Calu3 (cell line): ENCODE results near the gene SNAP23. TPM values are rescaled to one million over a fixed set of nuclear protein-coding genes. Genes with fewer than 3 reads are reported as not detected.

Source experiments
- BruUV-seq: library from RNA; stranded (reverse); fragments of 400-500 nt; replicated peaks from 2 replicates; lab custom pipeline; 2021; lab: Mats Ljungman, UMichigan
- CTCF ChIA-PET: fragments of 300-600 bp; sonication (Branson Sonifier 250); formaldehyde crosslinking; loops from one replicate; lab custom pipeline; 2022; ENCODE audit warnings: antibody characterized with exemption; lab: Charles Lee
- DNase-seq: peaks from one replicate; pipeline ENCODE4 v3.0.0; 2022
- H3K27ac Mint-ChIP-seq: one replicate; pipeline ENCODE4 v1.8.0; 2022; ENCODE audit warnings: mixed read lengths; ENCODE audit not compliant: unreplicated experiment
- H3K27me3 Mint-ChIP-seq: one replicate; pipeline ENCODE4 v1.8.0; 2022; ENCODE audit warnings: mixed read lengths; ENCODE audit not compliant: unreplicated experiment
- H3K36me3 Mint-ChIP-seq: one replicate; pipeline ENCODE4 v1.8.0; 2022; ENCODE audit warnings: mild to moderate bottlenecking, moderate library complexity, mixed read lengths; ENCODE audit not compliant: insufficient read depth, unreplicated experiment
- H3K4me1 Mint-ChIP-seq: one replicate; pipeline ENCODE4 v1.8.0; 2022; ENCODE audit warnings: mild to moderate bottlenecking, low read depth, mixed read lengths; ENCODE audit not compliant: unreplicated experiment
- H3K4me3 Mint-ChIP-seq: one replicate; pipeline ENCODE4 v1.8.0; 2022; ENCODE audit warnings: mild to moderate bottlenecking, low read depth, moderate library complexity, mixed read lengths; ENCODE audit not compliant: unreplicated experiment
- H3K9me3 Mint-ChIP-seq: one replicate; pipeline ENCODE4 v1.8.0; 2022; ENCODE audit warnings: low read depth, mixed read lengths; ENCODE audit not compliant: unreplicated experiment
- intact Hi-C: fragments of 100-400 bp; cut with micrococcal nuclease; formaldehyde crosslinking; loops from one replicate; pipeline ENCODE4 v1.10.0; 2022; ENCODE audit not compliant: unreplicated experiment
- total RNA-seq: library from RNA; stranded (reverse); gene quantifications from 2 replicates; pipeline ENCODE4 v1.2.3, GENCODE V29; 2022
- TF ChIP-seq, protein P1 (sequence below): fragments of 200-600 bp; IDR thresholded peaks from one replicate; pipeline ENCODE4 v1.8.0; 2022; ENCODE audit warnings: antibody characterized with exemption; ENCODE audit not compliant: unreplicated experiment

The SNAP23 gene
- total RNA-seq, 1 experiment from 2014 or later: 54.8 TPM

DNA sequence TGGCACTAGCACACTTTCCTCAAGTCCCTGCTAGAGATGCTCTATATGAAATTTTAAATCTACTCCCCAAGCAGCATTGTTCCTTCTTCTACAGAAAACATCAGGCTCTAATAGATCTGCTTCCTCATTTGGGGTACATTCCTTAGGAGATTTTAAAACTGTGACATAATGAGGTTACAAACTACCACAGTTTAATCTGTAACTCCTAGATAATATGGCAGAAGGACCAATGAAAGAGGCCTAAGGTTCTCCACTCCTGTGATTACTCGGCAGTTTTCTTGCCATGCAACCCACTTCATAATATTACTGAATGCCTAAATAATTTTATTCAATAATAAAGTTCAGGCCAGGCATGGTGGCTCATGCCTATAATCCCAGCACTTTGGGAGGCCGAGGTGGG is 20.6 kb upstream of the SNAP23 start:
- intact Hi-C loops: loop anchor here (5.0 kb wide), 1 partner anchor 408 kb away; no protein-coding TSS in a partner anchor
- TF ChIP-seq, protein P1, sequence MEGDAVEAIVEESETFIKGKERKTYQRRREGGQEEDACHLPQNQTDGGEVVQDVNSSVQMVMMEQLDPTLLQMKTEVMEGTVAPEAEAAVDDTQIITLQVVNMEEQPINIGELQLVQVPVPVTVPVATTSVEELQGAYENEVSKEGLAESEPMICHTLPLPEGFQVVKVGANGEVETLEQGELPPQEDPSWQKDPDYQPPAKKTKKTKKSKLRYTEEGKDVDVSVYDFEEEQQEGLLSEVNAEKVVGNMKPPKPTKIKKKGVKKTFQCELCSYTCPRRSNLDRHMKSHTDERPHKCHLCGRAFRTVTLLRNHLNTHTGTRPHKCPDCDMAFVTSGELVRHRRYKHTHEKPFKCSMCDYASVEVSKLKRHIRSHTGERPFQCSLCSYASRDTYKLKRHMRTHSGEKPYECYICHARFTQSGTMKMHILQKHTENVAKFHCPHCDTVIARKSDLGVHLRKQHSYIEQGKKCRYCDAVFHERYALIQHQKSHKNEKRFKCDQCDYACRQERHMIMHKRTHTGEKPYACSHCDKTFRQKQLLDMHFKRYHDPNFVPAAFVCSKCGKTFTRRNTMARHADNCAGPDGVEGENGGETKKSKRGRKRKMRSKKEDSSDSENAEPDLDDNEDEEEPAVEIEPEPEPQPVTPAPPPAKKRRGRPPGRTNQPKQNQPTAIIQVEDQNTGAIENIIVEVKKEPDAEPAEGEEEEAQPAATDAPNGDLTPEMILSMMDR: no peak
- CTCF ChIA-PET: no interaction called here
- Mint-ChIP-seq H3K27me3 (no peaks in the 10 kb centered on the region), H3K4me1 (no peaks in the 10 kb centered on the region), H3K27ac (no peak overlapping the region), H3K36me3 (no peaks in the 10 kb centered on the region), H3K4me3 (no peak overlapping the region), H3K9me3 (no peaks in the 10 kb centered on the region)
- no TSS peak for BruUV-seq
- no peak for DNase-seq

DNA sequence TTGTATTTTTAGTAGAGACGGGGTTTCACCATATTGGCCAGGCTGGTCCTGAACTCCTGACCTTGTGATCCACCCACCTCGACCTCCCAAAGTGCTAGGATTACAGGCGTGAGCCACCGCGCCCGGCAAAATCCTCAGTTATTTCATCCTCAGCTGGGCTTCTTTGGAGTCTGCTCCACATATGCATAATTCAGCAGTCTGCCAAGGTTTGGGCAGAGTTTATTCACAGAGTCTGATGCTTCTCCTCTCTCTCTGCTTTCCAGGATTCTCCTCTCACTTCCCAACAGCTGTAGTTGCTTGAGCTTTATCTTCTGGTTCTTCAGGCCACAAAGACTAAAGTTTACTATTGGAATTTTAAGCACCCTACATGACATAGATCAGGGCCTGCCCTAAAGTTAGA is 12.7 kb upstream of the SNAP23 start:
- H3K4me1 Mint-ChIP-seq: no peaks in the 10 kb centered on the region
- DNase-seq: no peak
- no peak overlapping the region for H3K4me3 Mint-ChIP-seq
- no peaks in the 10 kb centered on the region for H3K27me3 Mint-ChIP-seq
- intact Hi-C loops: no loop called here
- H3K9me3 Mint-ChIP-seq: peaks cover 3% of the 10 kb centered on the region
- H3K27ac Mint-ChIP-seq: no peak overlapping the region
- CTCF ChIA-PET: no interaction called here
- TF ChIP-seq, protein P1: no peak
- BruUV-seq: no TSS peak
- H3K36me3 Mint-ChIP-seq: no peaks in the 10 kb centered on the region

DNA sequence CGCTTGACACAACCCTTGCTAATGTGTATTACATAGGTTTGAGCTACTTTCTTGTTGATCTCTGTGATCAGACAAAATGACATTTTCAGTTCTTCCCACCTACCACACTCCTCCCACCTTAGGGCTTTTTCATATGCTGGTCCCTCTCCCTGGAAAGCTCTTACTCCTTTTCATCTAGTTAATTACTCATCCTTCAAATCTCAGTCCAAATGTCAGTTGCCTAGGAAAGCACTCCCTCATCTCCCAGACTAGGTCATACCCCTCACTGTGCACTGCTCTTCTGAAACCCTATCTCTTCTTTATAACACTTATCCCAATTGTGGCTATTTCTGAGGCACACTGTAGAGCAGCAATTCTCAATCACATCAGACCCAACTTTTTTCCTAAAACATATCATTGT is 11.8 kb upstream of the SNAP23 start:
- DNase-seq: no peak
- H3K27ac Mint-ChIP-seq: no peak overlapping the region
- H3K4me3 Mint-ChIP-seq: no peak overlapping the region
- intact Hi-C loops: no loop called here
- no peaks in the 10 kb centered on the region for H3K36me3 Mint-ChIP-seq
- TF ChIP-seq, protein P1: no peak
- H3K9me3 Mint-ChIP-seq: peaks cover 3% of the 10 kb centered on the region
- no peaks in the 10 kb centered on the region for H3K4me1 Mint-ChIP-seq
- BruUV-seq: no TSS peak
- H3K27me3 Mint-ChIP-seq: no peaks in the 10 kb centered on the region
- CTCF ChIA-PET: no interaction called here

- DNase-seq: no peak
- intact Hi-C loops: no loop called here
- peaks cover 13% of the 10 kb centered on the region for H3K4me1 Mint-ChIP-seq
- CTCF ChIA-PET: no interaction called here
- peak overlapping the region; percentile 91 for H3K4me3 Mint-ChIP-seq
- TSS peak; percentile 56 for BruUV-seq
- peaks cover 22% of the 10 kb centered on the region for H3K36me3 Mint-ChIP-seq
- H3K27me3 Mint-ChIP-seq: no peaks in the 10 kb centered on the region
- peak overlapping the region; percentile 99 for H3K27ac Mint-ChIP-seq
- no peaks in the 10 kb centered on the region for H3K9me3 Mint-ChIP-seq
- TF ChIP-seq, protein P1: no peak
Observed at GRCh38 chr15:42490291-42490670, 5.2 kb upstream of the SNAP23 start.
